Measurements from ENCODE around the gene PPIG.
"Not testable (repeated sequence)": the region's sequence is repeated elsewhere in the genome, so short reads cannot be mapped to it uniquely, and the experiment has no call there.

GRCh38 chr2:169687943-169688342 is 103.8 kb downstream of the PPIG start:
- not testable (repeated sequence) for TF ChIP-seq POLR2A (IDR thresholded peaks at IDR 0.05)
- TF ChIP-seq, protein P1, sequence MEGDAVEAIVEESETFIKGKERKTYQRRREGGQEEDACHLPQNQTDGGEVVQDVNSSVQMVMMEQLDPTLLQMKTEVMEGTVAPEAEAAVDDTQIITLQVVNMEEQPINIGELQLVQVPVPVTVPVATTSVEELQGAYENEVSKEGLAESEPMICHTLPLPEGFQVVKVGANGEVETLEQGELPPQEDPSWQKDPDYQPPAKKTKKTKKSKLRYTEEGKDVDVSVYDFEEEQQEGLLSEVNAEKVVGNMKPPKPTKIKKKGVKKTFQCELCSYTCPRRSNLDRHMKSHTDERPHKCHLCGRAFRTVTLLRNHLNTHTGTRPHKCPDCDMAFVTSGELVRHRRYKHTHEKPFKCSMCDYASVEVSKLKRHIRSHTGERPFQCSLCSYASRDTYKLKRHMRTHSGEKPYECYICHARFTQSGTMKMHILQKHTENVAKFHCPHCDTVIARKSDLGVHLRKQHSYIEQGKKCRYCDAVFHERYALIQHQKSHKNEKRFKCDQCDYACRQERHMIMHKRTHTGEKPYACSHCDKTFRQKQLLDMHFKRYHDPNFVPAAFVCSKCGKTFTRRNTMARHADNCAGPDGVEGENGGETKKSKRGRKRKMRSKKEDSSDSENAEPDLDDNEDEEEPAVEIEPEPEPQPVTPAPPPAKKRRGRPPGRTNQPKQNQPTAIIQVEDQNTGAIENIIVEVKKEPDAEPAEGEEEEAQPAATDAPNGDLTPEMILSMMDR (IDR thresholded peaks at IDR 0.05): not testable (repeated sequence)
